ENCODE measurements around the gene TMOD2. TPM values are rescaled to one million over a fixed set of nuclear protein-coding genes. Genes with fewer than 3 reads are reported as not detected.

The TMOD2 gene
- 1 to 10 TPM; 2.1 to 5.8 (median 2.1) TPM for total RNA-seq
- 1 to 10 TPM in 1 of 3 donors, under 1 TPM in 2; 0.49 to 2.6 (median 0.82) TPM for polyA plus RNA-seq
- long read RNA-seq, donor 1, partial matches to known transcripts, result 0 of 1 reads
- long read RNA-seq, donor 1, other reads (novel, unspliced or antisense), result 1 of 1 reads
- long read RNA-seq, donor 2, partial matches to known transcripts, result 0 of 5 reads
- long read RNA-seq, donor 2, other reads (novel, unspliced or antisense), result 5 of 5 reads

GRCh38 chr15:51750792-51751696 is at the start of gene TMOD2:
Gene TMOD2, plus strand, starts transcription at chr15:51751597. Its CDS starts 14,845 bp downstream, at chr15:51766442.
- 7 to 10% (median 9%) methylated on average over 40 to 65 of the region's 65 CpGs for WGBS, 3 donors
- intact Hi-C loops (cut with DNase I), result no loop called here
- ATAC-seq (peak; percentile 82 to 99 (median 90)), DNase-seq (peak; percentile 44 to 72)
- Histone ChIP-seq H3K4me3 (peak within 1 kb of the TSS; percentile 82), H3K27ac (peak within 1 kb of the TSS; percentile 53), H3K9me3 (no peaks in the 10 kb centered on the region), H3K4me1 (peaks cover 12% of the 10 kb centered on the region), H3K36me3 (ENCODE audit: insufficient read depth in 1 of 2, low read depth in 1 of 2) (no peaks in the 10 kb centered on the region), H3K27me3 (ENCODE audit: insufficient read depth in 3 of 3, low read length in 2 of 3) (no peaks in the 10 kb centered on the region)
- no peak for TF ChIP-seq CTCF (IDR thresholded peaks at IDR 0.05)

GRCh38 chr15:51702710-51703109 is 48.7 kb upstream of the TMOD2 start:
- Histone ChIP-seq H3K27ac (no peak overlapping the region), H3K27me3 (ENCODE audit: insufficient read depth in 3 of 3, low read length in 2 of 3) (no peaks in the 10 kb centered on the region), H3K9me3 (no peaks in the 10 kb centered on the region), H3K36me3 (ENCODE audit: insufficient read depth in 1 of 2, low read depth in 1 of 2) (no peaks in the 10 kb centered on the region), H3K4me1 (no peaks in the 10 kb centered on the region), H3K4me3 (no peak overlapping the region)
- WGBS, 3 donors, result 36 to 50% (median 37%) methylated on average over 1 of the region's 1 CpG
- TF ChIP-seq CTCF (IDR thresholded peaks at IDR 0.05), result no peak
- ATAC-seq (no peak), DNase-seq (no peak)
- intact Hi-C loops (cut with DNase I), result no loop called here

GRCh38 chr15:51706291-51706690 is 45.1 kb upstream of the TMOD2 start:
- Histone ChIP-seq H3K36me3 (ENCODE audit: insufficient read depth in 1 of 2, low read depth in 1 of 2) (no peaks in the 10 kb centered on the region), H3K4me1 (no peaks in the 10 kb centered on the region), H3K9me3 (no peaks in the 10 kb centered on the region), H3K4me3 (no peak overlapping the region), H3K27me3 (ENCODE audit: insufficient read depth in 3 of 3, low read length in 2 of 3) (no peaks in the 10 kb centered on the region), H3K27ac (no peak overlapping the region)
- WGBS, 3 donors, result 69 to 78% (median 71%) methylated on average over 5 of the region's 5 CpGs
- intact Hi-C loops (cut with DNase I), result no loop called here
- no peak for TF ChIP-seq CTCF (IDR thresholded peaks at IDR 0.05)
- ATAC-seq (no peak), DNase-seq (no peak)

GRCh38 chr15:51706926-51707608 is 44.3 kb upstream of the TMOD2 start:
- Histone ChIP-seq H3K36me3 (ENCODE audit: insufficient read depth in 1 of 2, low read depth in 1 of 2) (no peaks in the 10 kb centered on the region), H3K4me3 (no peak overlapping the region), H3K27ac (no peak overlapping the region), H3K27me3 (ENCODE audit: insufficient read depth in 3 of 3, low read length in 2 of 3) (no peaks in the 10 kb centered on the region), H3K9me3 (no peaks in the 10 kb centered on the region), H3K4me1 (no peaks in the 10 kb centered on the region)
- no peak for DNase-seq
- WGBS, 3 donors, result 63 to 71% (median 66%) methylated on average over 2 of the region's 2 CpGs
- ATAC-seq, result peak in 1 of 4 donors; percentile 42
- TF ChIP-seq CTCF (IDR thresholded peaks at IDR 0.05), result no peak
- intact Hi-C loops (cut with DNase I), result no loop called here

Measured in psoas muscle (tissue), 8 donors.